ENCODE data around the gene TOM1L1.

- TF ChIP-seq CTCF (IDR thresholded peaks at IDR 0.05; ENCODE audit: insufficient read depth, low read length, poor library complexity, severe bottlenecking): no peak
- no peak for TF ChIP-seq EZH2phosphoT487 (conservative IDR thresholded peaks at IDR 0.05; ENCODE audit: low read length)
Measured at GRCh38 chr17:54888981-54889380, 11.7 kb upstream of the TOM1L1 start.
